NB4 (cell line): Measurements from ENCODE around the gene NFKBIE.

Experiments
- POLR2A ChIP-seq: IDR thresholded peaks from 2 replicates; pipeline ENCODE4 v1.6.1; 2011; ENCODE audit warnings: mild to moderate bottlenecking; ENCODE audit not compliant: insufficient read length; ENCODE audit errors: extremely low read depth
- TF ChIP-seq, protein P1 (sequence below): IDR thresholded peaks from one replicate; pipeline ENCODE4 v1.5.1; 2012; ENCODE audit warnings: low read depth, low read length

DNA sequence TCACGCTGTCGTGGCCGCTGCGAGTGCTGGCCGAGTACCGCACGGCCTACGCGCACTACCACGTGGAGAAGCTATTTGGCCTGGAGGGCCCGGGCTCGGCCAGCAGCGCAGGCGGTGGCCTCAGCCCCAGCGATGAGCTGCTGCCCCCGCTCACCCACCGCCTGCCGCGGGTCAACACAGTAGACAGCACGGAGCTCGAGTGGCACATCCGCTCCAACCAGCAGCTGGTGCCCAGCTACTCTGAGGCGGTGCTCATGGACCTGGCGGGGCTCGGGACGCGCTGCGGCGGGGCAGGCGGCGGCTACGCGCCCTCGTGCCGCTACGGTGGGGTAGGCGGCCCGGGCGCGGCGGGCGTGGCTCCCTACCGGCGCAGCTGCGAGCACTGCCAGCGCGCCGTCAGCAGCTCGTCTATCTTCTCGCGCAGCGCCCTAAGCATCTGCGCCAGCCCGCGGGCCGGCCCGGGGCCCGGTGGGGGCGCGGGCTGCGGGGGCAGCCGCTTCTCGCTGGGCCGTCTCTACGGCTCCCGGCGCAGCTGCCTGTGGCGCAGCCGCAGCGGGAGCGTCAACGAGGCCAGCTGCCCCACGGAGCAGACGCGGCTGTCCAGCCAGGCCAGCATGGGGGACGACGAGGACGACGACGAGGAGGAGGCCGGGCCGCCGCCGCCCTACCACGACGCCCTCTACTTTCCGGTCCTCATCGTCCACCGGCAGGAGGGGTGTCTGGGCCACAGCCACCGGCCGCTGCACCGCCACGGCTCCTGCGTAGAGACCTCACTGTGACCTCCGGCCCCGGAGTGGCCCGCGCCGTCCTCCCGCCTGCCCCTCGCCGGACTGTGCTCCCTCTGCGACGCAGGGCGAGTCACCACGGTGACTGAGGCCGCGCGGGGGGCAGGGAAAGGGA is 10.6 kb upstream of the NFKBIE start:
- TF ChIP-seq, protein P1, sequence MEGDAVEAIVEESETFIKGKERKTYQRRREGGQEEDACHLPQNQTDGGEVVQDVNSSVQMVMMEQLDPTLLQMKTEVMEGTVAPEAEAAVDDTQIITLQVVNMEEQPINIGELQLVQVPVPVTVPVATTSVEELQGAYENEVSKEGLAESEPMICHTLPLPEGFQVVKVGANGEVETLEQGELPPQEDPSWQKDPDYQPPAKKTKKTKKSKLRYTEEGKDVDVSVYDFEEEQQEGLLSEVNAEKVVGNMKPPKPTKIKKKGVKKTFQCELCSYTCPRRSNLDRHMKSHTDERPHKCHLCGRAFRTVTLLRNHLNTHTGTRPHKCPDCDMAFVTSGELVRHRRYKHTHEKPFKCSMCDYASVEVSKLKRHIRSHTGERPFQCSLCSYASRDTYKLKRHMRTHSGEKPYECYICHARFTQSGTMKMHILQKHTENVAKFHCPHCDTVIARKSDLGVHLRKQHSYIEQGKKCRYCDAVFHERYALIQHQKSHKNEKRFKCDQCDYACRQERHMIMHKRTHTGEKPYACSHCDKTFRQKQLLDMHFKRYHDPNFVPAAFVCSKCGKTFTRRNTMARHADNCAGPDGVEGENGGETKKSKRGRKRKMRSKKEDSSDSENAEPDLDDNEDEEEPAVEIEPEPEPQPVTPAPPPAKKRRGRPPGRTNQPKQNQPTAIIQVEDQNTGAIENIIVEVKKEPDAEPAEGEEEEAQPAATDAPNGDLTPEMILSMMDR = no peak
- no peak for TF ChIP-seq POLR2A
